ENCODE measurements around the gene KDM2B.
A peak's percentile ranks its signal among the peaks of the same experiment; 100 is the strongest.

The KDM2B gene

DNA sequence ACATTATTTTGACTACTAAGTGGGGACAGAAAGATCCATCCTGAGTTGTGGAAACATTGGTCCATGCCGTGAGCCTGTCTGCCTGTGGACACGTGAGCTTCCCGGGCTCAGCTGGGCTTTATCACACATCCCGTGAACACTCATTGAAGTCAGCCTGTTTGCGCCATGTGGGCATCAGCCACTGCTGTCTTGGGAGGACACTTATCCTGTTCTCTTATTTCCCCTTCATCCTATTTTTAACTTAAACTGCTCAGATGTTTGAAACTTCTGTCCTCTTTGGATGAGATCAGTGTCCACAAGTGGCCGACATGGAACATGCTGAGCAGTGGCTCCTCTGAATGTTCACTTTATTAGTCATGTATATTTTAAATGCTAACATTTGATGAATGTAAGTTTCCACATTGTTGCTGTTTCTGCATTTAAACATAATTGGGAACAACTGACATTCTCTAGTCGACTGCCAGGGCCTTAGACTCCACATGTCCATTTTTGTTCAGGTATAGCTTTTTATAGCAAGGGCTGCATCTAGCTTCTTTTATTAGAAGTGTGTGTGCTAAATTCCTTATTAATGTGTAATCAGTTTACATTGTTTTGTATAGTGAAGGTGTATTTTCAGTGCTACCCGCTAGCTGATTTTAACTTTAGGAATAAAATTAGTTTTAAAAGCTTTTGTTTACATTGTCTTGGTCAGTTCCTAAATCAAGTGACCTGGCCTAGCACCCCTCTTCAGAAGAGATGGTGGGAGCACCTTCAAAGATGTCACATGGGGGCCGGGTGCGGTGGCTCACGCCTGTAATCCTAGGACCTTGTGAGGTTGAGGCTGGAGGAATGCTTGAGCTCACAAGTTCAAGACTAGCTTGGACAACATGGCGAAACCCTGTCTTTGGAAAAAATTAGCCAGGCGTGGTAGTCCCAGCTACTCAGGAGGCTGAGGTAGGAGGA is 156.9 kb downstream of the KDM2B start:
- TF ChIP-seq, protein P1, sequence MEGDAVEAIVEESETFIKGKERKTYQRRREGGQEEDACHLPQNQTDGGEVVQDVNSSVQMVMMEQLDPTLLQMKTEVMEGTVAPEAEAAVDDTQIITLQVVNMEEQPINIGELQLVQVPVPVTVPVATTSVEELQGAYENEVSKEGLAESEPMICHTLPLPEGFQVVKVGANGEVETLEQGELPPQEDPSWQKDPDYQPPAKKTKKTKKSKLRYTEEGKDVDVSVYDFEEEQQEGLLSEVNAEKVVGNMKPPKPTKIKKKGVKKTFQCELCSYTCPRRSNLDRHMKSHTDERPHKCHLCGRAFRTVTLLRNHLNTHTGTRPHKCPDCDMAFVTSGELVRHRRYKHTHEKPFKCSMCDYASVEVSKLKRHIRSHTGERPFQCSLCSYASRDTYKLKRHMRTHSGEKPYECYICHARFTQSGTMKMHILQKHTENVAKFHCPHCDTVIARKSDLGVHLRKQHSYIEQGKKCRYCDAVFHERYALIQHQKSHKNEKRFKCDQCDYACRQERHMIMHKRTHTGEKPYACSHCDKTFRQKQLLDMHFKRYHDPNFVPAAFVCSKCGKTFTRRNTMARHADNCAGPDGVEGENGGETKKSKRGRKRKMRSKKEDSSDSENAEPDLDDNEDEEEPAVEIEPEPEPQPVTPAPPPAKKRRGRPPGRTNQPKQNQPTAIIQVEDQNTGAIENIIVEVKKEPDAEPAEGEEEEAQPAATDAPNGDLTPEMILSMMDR (IDR thresholded peaks at IDR 0.05; ENCODE audit: low read length) = no peak
- no peak for TF ChIP-seq EZH2 (IDR thresholded peaks at IDR 0.05; ENCODE audit: borderline replicate concordance, low read length)
- Histone ChIP-seq H3K4me2 (ENCODE audit: low read length) (no peak overlapping the region), H4K20me1 (ENCODE audit: insufficient read depth, low read length) (no peaks in the 10 kb centered on the region), H3K9me3 (ENCODE audit: low read length) (no peaks in the 10 kb centered on the region; the same call in 1 of the 2 replicates), H3K4me3 (ENCODE audit: low read depth, low read length, poor library complexity, severe bottlenecking) (no peak overlapping the region), H3K9ac (ENCODE audit: low read length) (no peak overlapping the region; the same call in 1 of the 2 replicates), H3K9me2 (ENCODE audit: low read depth, low read length) (no peaks in the 10 kb centered on the region), H3K27me3 (ENCODE audit: insufficient read depth, low read length) (no peaks in the 10 kb centered on the region), H3F3A (ENCODE audit: insufficient read depth, low read length) (peaks cover 4% of the 10 kb centered on the region; the same call in 1 of the 2 replicates), H3K27ac (ENCODE audit: low read depth, low read length, poor library complexity, severe bottlenecking) (peak overlapping the region; percentile 91), H3K79me2 (ENCODE audit: insufficient read depth, low read length) (no peaks in the 10 kb centered on the region), H3K4me1 (ENCODE audit: insufficient read depth, low read length, severe bottlenecking) (peaks cover 33% of the 10 kb centered on the region), H3K36me3 (ENCODE audit: insufficient read depth, low read length) (peaks cover 93% of the 10 kb centered on the region), H2AFZ (ENCODE audit: low read length) (no peak overlapping the region)

DNA sequence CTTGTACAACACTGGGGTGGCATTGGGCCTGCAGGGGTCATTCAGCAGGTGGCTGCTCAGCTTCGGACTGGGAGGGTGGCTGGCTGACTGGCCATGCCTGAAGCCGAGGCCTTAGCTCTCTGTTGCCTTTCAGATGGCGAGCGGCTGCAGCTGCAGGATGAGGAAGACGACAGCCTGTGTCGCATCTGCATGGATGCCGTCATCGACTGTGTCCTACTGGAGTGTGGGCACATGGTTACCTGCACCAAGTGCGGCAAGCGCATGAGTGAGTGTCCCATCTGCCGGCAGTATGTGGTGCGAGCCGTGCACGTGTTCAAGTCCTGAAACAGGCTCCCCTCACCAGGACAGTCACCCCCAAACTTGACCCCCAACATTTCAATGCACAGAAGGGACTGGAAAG is 157.6 kb downstream of the KDM2B start:
- Histone ChIP-seq H3F3A (ENCODE audit: insufficient read depth, low read length) (peaks cover 4% of the 10 kb centered on the region; the same call in 1 of the 2 replicates), H3K79me2 (ENCODE audit: insufficient read depth, low read length) (no peaks in the 10 kb centered on the region), H3K36me3 (ENCODE audit: insufficient read depth, low read length) (peaks cover 93% of the 10 kb centered on the region), H3K4me1 (ENCODE audit: insufficient read depth, low read length, severe bottlenecking) (peaks cover 33% of the 10 kb centered on the region), H3K27ac (ENCODE audit: low read depth, low read length, poor library complexity, severe bottlenecking) (peak overlapping the region; percentile 91), H3K27me3 (ENCODE audit: insufficient read depth, low read length) (no peaks in the 10 kb centered on the region), H3K4me2 (ENCODE audit: low read length) (no peak overlapping the region), H3K9me2 (ENCODE audit: low read depth, low read length) (no peaks in the 10 kb centered on the region), H3K9ac (ENCODE audit: low read length) (no peak overlapping the region), H2AFZ (ENCODE audit: low read length) (no peak overlapping the region), H3K4me3 (ENCODE audit: low read depth, low read length, poor library complexity, severe bottlenecking) (no peak overlapping the region), H3K9me3 (ENCODE audit: low read length) (no peaks in the 10 kb centered on the region; the same call in 1 of the 2 replicates), H4K20me1 (ENCODE audit: insufficient read depth, low read length) (no peaks in the 10 kb centered on the region)
- no peak for TF ChIP-seq EZH2 (IDR thresholded peaks at IDR 0.05; ENCODE audit: borderline replicate concordance, low read length)
- TF ChIP-seq, protein P1 (IDR thresholded peaks at IDR 0.05; ENCODE audit: low read length) = no peak

DNA sequence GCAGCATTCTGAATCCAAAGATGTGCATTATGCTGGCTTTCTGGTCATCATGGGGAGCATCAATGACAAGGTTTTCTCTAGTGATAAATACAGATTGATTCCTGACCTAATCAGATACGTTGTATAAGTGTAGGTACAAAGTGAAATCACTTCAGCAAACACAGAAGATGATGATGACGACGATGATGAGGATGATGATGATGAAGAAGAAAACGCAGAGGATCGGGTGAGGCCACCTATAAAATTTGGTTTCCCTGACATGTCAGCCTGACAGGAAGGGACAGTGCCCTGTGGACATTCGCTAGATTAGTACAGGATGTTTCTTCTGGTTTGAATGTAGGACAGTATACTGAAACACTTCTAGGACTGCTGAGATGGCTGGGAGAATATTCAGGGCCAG is 160.7 kb downstream of the KDM2B start:
- Histone ChIP-seq H2AFZ (ENCODE audit: low read length) (no peak overlapping the region), H4K20me1 (ENCODE audit: insufficient read depth, low read length) (no peaks in the 10 kb centered on the region), H3K4me3 (ENCODE audit: low read depth, low read length, poor library complexity, severe bottlenecking) (no peak overlapping the region), H3K9ac (ENCODE audit: low read length) (no peak overlapping the region), H3K27ac (ENCODE audit: low read depth, low read length, poor library complexity, severe bottlenecking) (no peak overlapping the region), H3K4me2 (ENCODE audit: low read length) (no peak overlapping the region), H3K27me3 (ENCODE audit: insufficient read depth, low read length) (no peaks in the 10 kb centered on the region), H3K4me1 (ENCODE audit: insufficient read depth, low read length, severe bottlenecking) (peaks cover 20% of the 10 kb centered on the region), H3F3A (ENCODE audit: insufficient read depth, low read length) (no peaks in the 10 kb centered on the region), H3K79me2 (ENCODE audit: insufficient read depth, low read length) (peaks cover under 1% of the 10 kb centered on the region; the same call in 1 of the 2 replicates), H3K9me3 (ENCODE audit: low read length) (no peaks in the 10 kb centered on the region), H3K36me3 (ENCODE audit: insufficient read depth, low read length) (peaks cover 88% of the 10 kb centered on the region), H3K9me2 (ENCODE audit: low read depth, low read length) (no peaks in the 10 kb centered on the region)
- no peak for TF ChIP-seq EZH2 (IDR thresholded peaks at IDR 0.05; ENCODE audit: borderline replicate concordance, low read length)
- TF ChIP-seq, protein P1 (IDR thresholded peaks at IDR 0.05; ENCODE audit: low read length) = no peak
